Measurements from ENCODE around the gene C16orf90.

DNA sequence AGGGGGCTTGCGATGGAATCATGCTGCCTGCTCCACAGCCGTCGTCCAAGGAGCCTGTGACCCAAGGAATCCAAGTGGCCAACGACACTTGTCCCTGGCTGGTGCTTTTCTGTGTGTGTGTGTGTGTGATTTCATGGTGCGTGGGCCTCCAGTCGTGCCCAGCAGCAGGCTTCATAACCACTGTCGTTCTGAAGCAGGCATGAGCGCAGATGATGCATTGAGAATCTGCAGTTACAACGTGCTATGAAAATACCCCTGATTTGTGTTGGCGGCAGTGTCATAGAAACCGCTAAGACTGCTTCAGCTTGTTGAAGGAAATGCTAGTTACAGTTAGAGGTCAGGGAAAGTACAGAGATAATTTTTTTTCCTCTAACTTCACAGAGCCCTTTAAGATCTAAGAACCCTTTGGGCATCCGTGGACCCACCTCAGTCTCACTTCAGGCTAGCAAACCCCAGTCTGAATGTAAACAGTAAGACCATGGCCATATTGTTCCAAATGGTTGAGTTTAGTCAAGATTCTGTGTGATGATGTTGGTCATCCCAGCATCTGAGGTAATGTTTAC lies 15.6 kb downstream of the C16orf90 start:
- no peak for TF ChIP-seq SIN3A (IDR thresholded peaks at IDR 0.05; ENCODE audit: borderline replicate concordance, insufficient read depth, low read length)
- no peak for TF ChIP-seq REST (IDR thresholded peaks at IDR 0.05; ENCODE audit: insufficient read depth in 1 of 2, low read depth in 2 of 2, low read length in 2 of 2)
- TF ChIP-seq POLR2AphosphoS5 (IDR thresholded peaks at IDR 0.05; ENCODE audit: low read depth, low read length) = no peak

Measured in PFSK-1 (cell line).